CD4-positive, alpha-beta T cell treated with Interleukin-15 for 1 hour (primary cell): ENCODE measurements around the gene COPG1.
"Not testable (repeated sequence)": the region's sequence is repeated elsewhere in the genome, so short reads cannot be mapped to it uniquely, and the experiment has no call there.

Experiments
- DNase-seq: peaks from one replicate; pipeline ENCODE4 v3.0.0-alpha.2; 2020

COPG1 gene

GRCh38 chr3:129249284-129250065 lies at the start of gene COPG1:
COPG1 (plus strand) TSS chr3:129249606; CDS start chr3:129249710, 104 bp downstream.
- peak; percentile 89 for DNase-seq

- DNase-seq = no peak
Observed at GRCh38 chr3:129204473-129204872, 44.9 kb upstream of the COPG1 start.

GRCh38 chr3:129205109-129205832 lies 44.1 kb upstream of the COPG1 start:
- DNase-seq = no peak

GRCh38 chr3:129207479-129207878 lies 41.9 kb upstream of the COPG1 start:
- no peak for DNase-seq

- no peak for DNase-seq
Observed at GRCh38 chr3:129211345-129211744, 38.1 kb upstream of the COPG1 start.

- peak; percentile 43 for DNase-seq
Observed at GRCh38 chr3:129211772-129212171, 37.6 kb upstream of the COPG1 start.

- no peak for DNase-seq
Observed at GRCh38 chr3:129213238-129213637, 36.2 kb upstream of the COPG1 start.

- DNase-seq = no peak
Observed at GRCh38 chr3:129218742-129219141, 30.7 kb upstream of the COPG1 start.

- not testable (repeated sequence) for DNase-seq
Observed at GRCh38 chr3:129224387-129224786, 25.0 kb upstream of the COPG1 start.

- peak; percentile 67 for DNase-seq
Observed at GRCh38 chr3:129224984-129225393, 24.4 kb upstream of the COPG1 start.

- peak; percentile 56 for DNase-seq
Observed at GRCh38 chr3:129226374-129226773, 23.0 kb upstream of the COPG1 start.

GRCh38 chr3:129228891-129229585 lies 20.4 kb upstream of the COPG1 start:
- DNase-seq = no peak

GRCh38 chr3:129230311-129231019 lies 18.9 kb upstream of the COPG1 start:
- DNase-seq = peak; percentile 66

- no peak for DNase-seq
Observed at GRCh38 chr3:129231331-129232119, 17.9 kb upstream of the COPG1 start.

GRCh38 chr3:129233538-129233937 lies 15.9 kb upstream of the COPG1 start:
- peak; percentile 88 for DNase-seq

- DNase-seq = no peak
Observed at GRCh38 chr3:129234441-129234840, 15.0 kb upstream of the COPG1 start.

GRCh38 chr3:129235344-129235917 lies 14.0 kb upstream of the COPG1 start:
- no peak for DNase-seq

GRCh38 chr3:129238945-129239705 lies 10.3 kb upstream of the COPG1 start:
- DNase-seq = peak; percentile 46

GRCh38 chr3:129239991-129240390 lies 9.4 kb upstream of the COPG1 start:
- no peak for DNase-seq

GRCh38 chr3:129240436-129240835 lies 9.0 kb upstream of the COPG1 start:
- no peak for DNase-seq

- DNase-seq = no peak
Observed at GRCh38 chr3:129245141-129245540, 4.3 kb upstream of the COPG1 start.
